Vagina (tissue), 2 donors: ENCODE results near the gene TEAD1. TPM values are rescaled to one million over a fixed set of nuclear protein-coding genes. Genes with fewer than 3 reads are reported as not detected.

Source experiments
- DNase-seq, 2 donors: peaks; one replicate each; pipeline ENCODE4 v3.0.0-alpha.2; 2017; ENCODE audit errors: extremely low spot score in 2 of 2
- H3K27ac ChIP-seq: fragments of 200-600 bp; sonication (generic); one replicate; pipeline ENCODE4 v1.5.1; 2019
- H3K27me3 ChIP-seq: fragments of 200-600 bp; sonication (generic); one replicate; pipeline ENCODE4 v1.5.1; 2019
- H3K36me3 ChIP-seq, 2 donors: fragments of 200-600 bp; sonication (generic); one replicate each; pipeline ENCODE4 v1.5.1; 2017 to 2019
- H3K4me1 ChIP-seq: fragments of 200-600 bp; sonication (generic); one replicate; pipeline ENCODE4 v1.5.1; 2019
- H3K4me3 ChIP-seq, 2 donors: fragments of 200-600 bp; sonication (generic); 1 replicate in 1 of 2; 2 replicates in 1 of 2; pipeline ENCODE4 v1.5.1; 2016 to 2019
- H3K9me3 ChIP-seq: fragments of 200-600 bp; sonication (generic); one replicate; pipeline ENCODE4 v1.5.1; 2019
- POLR2A ChIP-seq, 2 donors: fragments of 450-650 bp; IDR thresholded peaks; one replicate each; pipeline ENCODE4 v1.6.1; 2017; ENCODE audit warnings: antibody characterized with exemption in 2 of 2, mild to moderate bottlenecking in 2 of 2, moderate library complexity in 2 of 2
- POLR2AphosphoS5 ChIP-seq, 2 donors: sonication (generic); formaldehyde crosslinking; IDR thresholded peaks; one replicate each; pipeline ENCODE4 v1.9.0; 2017; ENCODE audit warnings: antibody characterized with exemption in 2 of 2, mild to moderate bottlenecking in 2 of 2, low read depth in 1 of 2; ENCODE audit not compliant: insufficient read depth in 1 of 2
- intact Hi-C: fragments of 100-400 bp; cut with DNase I; formaldehyde crosslinking; loops from one replicate; pipeline ENCODE4 v1.15.1; 2023
- total RNA-seq: library from RNA; depleted of rRNA; stranded (reverse); fragments of >200 nt; gene quantifications from one replicate; pipeline ENCODE4 v1.2.3, GENCODE V29; 2016
- TF ChIP-seq, protein P1 (sequence below), 3 experiments: fragments of 450-650 bp in 2 of 3; fragments of 200-600 bp in 1 of 3; sonication (generic) in 1 of 3; IDR thresholded peaks; one replicate each; pipeline ENCODE4 v1.5.1; 2017 to 2019; ENCODE audit warnings: antibody characterized with exemption in 3 of 3, mild to moderate bottlenecking in 2 of 3, moderate library complexity in 2 of 3

Gene TEAD1
- total RNA-seq, 1 donor from 2014 or later: 50.3 TPM

DNA sequence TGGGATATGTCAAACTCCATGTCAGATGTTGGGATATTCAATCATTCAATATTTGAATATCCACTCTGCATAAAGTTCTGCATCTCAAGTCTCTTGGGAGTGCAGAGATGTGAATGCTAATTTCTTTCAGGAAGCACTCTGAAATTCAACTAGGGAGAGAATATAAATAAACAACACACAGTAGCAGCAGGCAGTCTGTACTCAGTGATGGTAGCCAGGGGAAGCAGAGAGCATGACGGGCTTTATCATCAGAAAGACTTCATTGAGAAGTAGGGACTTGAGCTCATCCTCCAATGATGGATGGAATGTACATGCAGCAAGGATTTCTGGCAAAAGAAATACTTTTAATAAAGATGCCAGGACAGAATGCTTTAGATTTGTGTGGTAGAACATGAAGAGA lies 9.8 kb upstream of the TEAD1 start:
- H3K9me3 ChIP-seq: no peaks in the 10 kb centered on the region
- no peaks in the 10 kb centered on the region for H3K27me3 ChIP-seq
- H3K36me3 ChIP-seq: no peaks in the 10 kb centered on the region
- no peak overlapping the region for H3K27ac ChIP-seq
- intact Hi-C loops: no loop called here
- TF ChIP-seq POLR2A (IDR thresholded peaks at IDR 0.05) (no peak), POLR2AphosphoS5 (IDR thresholded peaks at IDR 0.05; ENCODE audit: insufficient read depth in 1 of 2, low read depth in 1 of 2) (no peak)
- TF ChIP-seq, protein P1, sequence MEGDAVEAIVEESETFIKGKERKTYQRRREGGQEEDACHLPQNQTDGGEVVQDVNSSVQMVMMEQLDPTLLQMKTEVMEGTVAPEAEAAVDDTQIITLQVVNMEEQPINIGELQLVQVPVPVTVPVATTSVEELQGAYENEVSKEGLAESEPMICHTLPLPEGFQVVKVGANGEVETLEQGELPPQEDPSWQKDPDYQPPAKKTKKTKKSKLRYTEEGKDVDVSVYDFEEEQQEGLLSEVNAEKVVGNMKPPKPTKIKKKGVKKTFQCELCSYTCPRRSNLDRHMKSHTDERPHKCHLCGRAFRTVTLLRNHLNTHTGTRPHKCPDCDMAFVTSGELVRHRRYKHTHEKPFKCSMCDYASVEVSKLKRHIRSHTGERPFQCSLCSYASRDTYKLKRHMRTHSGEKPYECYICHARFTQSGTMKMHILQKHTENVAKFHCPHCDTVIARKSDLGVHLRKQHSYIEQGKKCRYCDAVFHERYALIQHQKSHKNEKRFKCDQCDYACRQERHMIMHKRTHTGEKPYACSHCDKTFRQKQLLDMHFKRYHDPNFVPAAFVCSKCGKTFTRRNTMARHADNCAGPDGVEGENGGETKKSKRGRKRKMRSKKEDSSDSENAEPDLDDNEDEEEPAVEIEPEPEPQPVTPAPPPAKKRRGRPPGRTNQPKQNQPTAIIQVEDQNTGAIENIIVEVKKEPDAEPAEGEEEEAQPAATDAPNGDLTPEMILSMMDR (IDR thresholded peaks at IDR 0.05): no peak
- H3K4me3 ChIP-seq: no peak overlapping the region
- no peaks in the 10 kb centered on the region for H3K4me1 ChIP-seq
- DNase-seq: no peak

DNA sequence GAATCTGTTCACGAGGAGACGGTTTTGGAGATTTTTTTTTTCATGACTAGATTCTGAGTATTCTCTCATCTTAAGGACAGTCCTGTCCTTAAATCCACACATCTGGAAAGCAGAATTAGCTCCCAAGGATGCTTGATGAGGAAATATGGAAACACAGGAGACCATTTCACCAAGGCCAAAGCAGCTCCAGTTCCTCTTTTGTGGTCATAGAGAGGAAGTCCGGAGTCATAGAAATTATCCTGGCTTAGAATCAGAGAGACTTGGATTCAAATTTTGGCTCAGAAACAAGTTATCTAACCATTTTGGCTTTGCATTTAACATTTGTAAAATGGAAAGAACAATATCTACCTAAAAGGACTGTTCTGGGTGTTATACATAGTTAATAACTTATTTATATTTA lies 7.3 kb upstream of the TEAD1 start:
- H3K27me3 ChIP-seq: no peaks in the 10 kb centered on the region
- no peak overlapping the region for H3K27ac ChIP-seq
- no peak overlapping the region for H3K4me3 ChIP-seq
- H3K36me3 ChIP-seq: no peaks in the 10 kb centered on the region
- H3K9me3 ChIP-seq: no peaks in the 10 kb centered on the region
- no peak for TF ChIP-seq POLR2AphosphoS5 (IDR thresholded peaks at IDR 0.05; ENCODE audit: insufficient read depth in 1 of 2, low read depth in 1 of 2)
- TF ChIP-seq, protein P1 (IDR thresholded peaks at IDR 0.05): no peak
- no peak for TF ChIP-seq POLR2A (IDR thresholded peaks at IDR 0.05)
- DNase-seq: no peak
- no peaks in the 10 kb centered on the region for H3K4me1 ChIP-seq
- intact Hi-C loops: no loop called here

DNA sequence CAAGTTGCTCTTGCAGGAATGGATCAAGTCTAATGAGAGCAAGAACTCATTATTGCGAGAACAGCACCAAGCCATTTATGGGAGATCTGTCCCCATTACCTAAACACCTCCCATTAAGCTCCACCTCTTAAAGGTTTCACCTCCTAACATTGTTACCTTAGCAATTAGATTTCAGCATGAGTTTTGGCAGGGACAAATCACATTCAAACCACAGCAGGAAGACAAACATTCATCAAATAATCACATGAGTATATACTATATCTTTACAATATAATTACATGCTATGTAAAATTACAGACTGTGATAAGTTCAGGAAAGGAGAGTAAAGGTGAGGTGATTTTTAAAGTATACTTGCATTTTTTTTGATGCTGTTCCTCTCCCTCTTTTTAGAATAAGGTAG lies 6.6 kb upstream of the TEAD1 start:
- intact Hi-C loops: no loop called here
- Histone ChIP-seq H3K4me1 (peaks cover under 1% of the 10 kb centered on the region), H3K36me3 (no peaks in the 10 kb centered on the region), H3K4me3 (no peak overlapping the region), H3K9me3 (no peaks in the 10 kb centered on the region), H3K27ac (no peak overlapping the region), H3K27me3 (no peaks in the 10 kb centered on the region)
- DNase-seq: no peak
- no peak for TF ChIP-seq POLR2AphosphoS5 (IDR thresholded peaks at IDR 0.05; ENCODE audit: insufficient read depth in 1 of 2, low read depth in 1 of 2)
- TF ChIP-seq POLR2A (IDR thresholded peaks at IDR 0.05): no peak
- TF ChIP-seq, protein P1 (IDR thresholded peaks at IDR 0.05): no peak

DNA sequence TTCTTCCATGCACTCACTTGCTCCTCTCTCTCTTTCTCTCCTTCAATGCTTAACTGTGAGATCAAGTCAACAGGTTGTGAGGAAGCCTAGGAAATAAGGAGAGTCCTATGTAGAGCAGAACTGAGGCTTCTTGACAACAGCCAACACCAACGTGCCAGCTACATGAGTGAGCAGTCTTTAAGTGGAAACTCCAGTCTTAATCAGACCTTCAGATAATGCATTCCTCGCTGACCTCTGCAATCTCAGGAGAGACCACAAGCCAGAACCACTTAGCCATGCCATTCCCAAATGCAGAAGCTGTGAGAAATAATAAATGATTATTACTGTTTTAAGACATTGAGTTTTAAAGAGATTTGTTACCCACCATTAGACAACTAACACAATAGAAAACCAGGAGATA lies 6.1 kb upstream of the TEAD1 start:
- Histone ChIP-seq H3K4me3 (no peak overlapping the region), H3K4me1 (peaks cover 6% of the 10 kb centered on the region), H3K36me3 (no peaks in the 10 kb centered on the region), H3K27me3 (no peaks in the 10 kb centered on the region), H3K27ac (no peak overlapping the region), H3K9me3 (no peaks in the 10 kb centered on the region)
- TF ChIP-seq, protein P1 (IDR thresholded peaks at IDR 0.05): no peak
- TF ChIP-seq POLR2AphosphoS5 (IDR thresholded peaks at IDR 0.05; ENCODE audit: insufficient read depth in 1 of 2, low read depth in 1 of 2): no peak
- TF ChIP-seq POLR2A (IDR thresholded peaks at IDR 0.05): no peak
- intact Hi-C loops: no loop called here
- DNase-seq: no peak

DNA sequence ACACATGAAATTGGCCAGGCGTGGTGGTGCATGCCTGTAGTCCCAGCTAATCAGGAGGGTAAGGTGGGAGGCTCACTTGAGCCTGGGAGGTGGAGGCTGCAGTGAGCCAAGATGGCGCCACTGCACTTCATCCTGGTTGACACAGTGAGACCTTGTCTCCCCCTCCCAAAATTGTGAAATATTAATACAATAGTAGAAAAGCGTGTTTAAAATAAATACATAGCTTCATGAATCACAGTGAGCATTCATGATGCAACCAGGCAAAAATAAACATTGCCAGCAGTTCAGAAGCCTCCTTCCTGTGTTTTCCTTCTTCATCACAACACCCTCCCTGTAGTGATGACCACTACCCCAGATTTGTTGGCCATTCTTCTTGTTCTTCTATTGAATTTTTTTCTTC lies 4.3 kb upstream of the TEAD1 start:
- H3K36me3 ChIP-seq: no peaks in the 10 kb centered on the region
- H3K4me1 ChIP-seq: peaks cover 9% of the 10 kb centered on the region
- H3K27ac ChIP-seq: no peak overlapping the region
- H3K9me3 ChIP-seq: no peaks in the 10 kb centered on the region
- H3K4me3 ChIP-seq: no peak overlapping the region
- H3K27me3 ChIP-seq: no peaks in the 10 kb centered on the region
- TF ChIP-seq, protein P1 (IDR thresholded peaks at IDR 0.05): no peak
- TF ChIP-seq POLR2AphosphoS5 (IDR thresholded peaks at IDR 0.05; ENCODE audit: insufficient read depth in 1 of 2, low read depth in 1 of 2) (no peak), POLR2A (IDR thresholded peaks at IDR 0.05) (no peak)
- intact Hi-C loops: loop anchor here (10.0 kb wide), 4 partner anchors 145 to 295 kb away; partner anchors contain the start of gene PARVA
- DNase-seq: no peak
